ENCODE measurements around the gene ARL5A. TPM values are rescaled to one million over a fixed set of nuclear protein-coding genes. Genes with fewer than 3 reads are reported as not detected.

ARL5A gene
- total and polyA plus RNA-seq, 8 donors: 4.6 to 27.5 (median 16.5) TPM

- Histone ChIP-seq H3K9me3 (no peaks in the 10 kb centered on the region), H3K27ac (no peak overlapping the region), H3K27me3 (no peaks in the 10 kb centered on the region), H3K4me1 (peaks cover 7 to 30% (median 17%) of the 10 kb centered on the region in 3 donors), H3K36me3 (no peaks in the 10 kb centered on the region), H3K4me3 (no peak overlapping the region)
- ATAC-seq: no peak
- WGBS, 2 donors: 54% methylated on average over 2 of the region's 2 CpGs
- no peak for DNase-seq
- intact Hi-C loops (cut with DNase I): no loop called here
- no peak for FAIRE-seq
- TF ChIP-seq, protein P1, sequence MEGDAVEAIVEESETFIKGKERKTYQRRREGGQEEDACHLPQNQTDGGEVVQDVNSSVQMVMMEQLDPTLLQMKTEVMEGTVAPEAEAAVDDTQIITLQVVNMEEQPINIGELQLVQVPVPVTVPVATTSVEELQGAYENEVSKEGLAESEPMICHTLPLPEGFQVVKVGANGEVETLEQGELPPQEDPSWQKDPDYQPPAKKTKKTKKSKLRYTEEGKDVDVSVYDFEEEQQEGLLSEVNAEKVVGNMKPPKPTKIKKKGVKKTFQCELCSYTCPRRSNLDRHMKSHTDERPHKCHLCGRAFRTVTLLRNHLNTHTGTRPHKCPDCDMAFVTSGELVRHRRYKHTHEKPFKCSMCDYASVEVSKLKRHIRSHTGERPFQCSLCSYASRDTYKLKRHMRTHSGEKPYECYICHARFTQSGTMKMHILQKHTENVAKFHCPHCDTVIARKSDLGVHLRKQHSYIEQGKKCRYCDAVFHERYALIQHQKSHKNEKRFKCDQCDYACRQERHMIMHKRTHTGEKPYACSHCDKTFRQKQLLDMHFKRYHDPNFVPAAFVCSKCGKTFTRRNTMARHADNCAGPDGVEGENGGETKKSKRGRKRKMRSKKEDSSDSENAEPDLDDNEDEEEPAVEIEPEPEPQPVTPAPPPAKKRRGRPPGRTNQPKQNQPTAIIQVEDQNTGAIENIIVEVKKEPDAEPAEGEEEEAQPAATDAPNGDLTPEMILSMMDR (IDR thresholded peaks at IDR 0.05): no peak
Measured at GRCh38 chr2:151824886-151825285, 3.3 kb downstream of the ARL5A start.

- H3K9me3 ChIP-seq: no peaks in the 10 kb centered on the region
- no peak overlapping the region for H3K27ac ChIP-seq
- 58 to 66% methylated on average over 6 of the region's 6 CpGs for WGBS, 2 donors
- no peak overlapping the region for H3K4me3 ChIP-seq
- DNase-seq: no peak
- no peaks in the 10 kb centered on the region for H3K36me3 ChIP-seq
- intact Hi-C loops (cut with DNase I): no loop called here
- H3K27me3 ChIP-seq: no peaks in the 10 kb centered on the region
- ATAC-seq: no peak
- FAIRE-seq: no peak
- TF ChIP-seq, protein P1 (IDR thresholded peaks at IDR 0.05): no peak
- peaks cover 9 to 26% (median 14%) of the 10 kb centered on the region in 3 donors for H3K4me1 ChIP-seq
Measured at GRCh38 chr2:151823651-151824050, 4.6 kb downstream of the ARL5A start.

DNA sequence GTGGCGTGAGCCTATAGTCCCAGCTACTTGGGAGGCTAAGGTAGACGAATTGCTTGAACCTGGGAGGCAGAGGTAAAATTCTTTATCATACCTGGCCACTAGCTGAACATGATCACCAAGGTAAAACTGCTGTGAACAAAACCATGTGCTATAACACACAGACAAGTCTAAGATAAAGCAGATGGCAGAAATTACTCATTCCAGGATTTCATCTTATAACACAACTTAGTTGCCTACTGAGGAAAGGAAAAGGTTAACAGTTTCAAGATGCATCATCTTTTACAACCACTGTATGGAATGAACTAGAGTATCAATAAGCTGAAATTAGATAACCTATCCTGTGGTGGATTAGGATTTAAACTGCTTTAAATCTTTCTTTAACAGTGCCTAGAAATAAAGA lies 8.3 kb downstream of the ARL5A start:
- no peak for ATAC-seq
- Histone ChIP-seq H3K27ac (no peak overlapping the region), H3K36me3 (no peaks in the 10 kb centered on the region), H3K4me3 (no peak overlapping the region), H3K4me1 (peaks cover 3 to 11% (median 9%) of the 10 kb centered on the region in 3 donors), H3K9me3 (no peaks in the 10 kb centered on the region), H3K27me3 (no peaks in the 10 kb centered on the region)
- no peak for DNase-seq
- FAIRE-seq: no peak
- WGBS, 2 donors: 67% methylated on average over 2 of the region's 2 CpGs
- intact Hi-C loops (cut with DNase I): no loop called here
- TF ChIP-seq, protein P1 (IDR thresholded peaks at IDR 0.05): no peak

DNA sequence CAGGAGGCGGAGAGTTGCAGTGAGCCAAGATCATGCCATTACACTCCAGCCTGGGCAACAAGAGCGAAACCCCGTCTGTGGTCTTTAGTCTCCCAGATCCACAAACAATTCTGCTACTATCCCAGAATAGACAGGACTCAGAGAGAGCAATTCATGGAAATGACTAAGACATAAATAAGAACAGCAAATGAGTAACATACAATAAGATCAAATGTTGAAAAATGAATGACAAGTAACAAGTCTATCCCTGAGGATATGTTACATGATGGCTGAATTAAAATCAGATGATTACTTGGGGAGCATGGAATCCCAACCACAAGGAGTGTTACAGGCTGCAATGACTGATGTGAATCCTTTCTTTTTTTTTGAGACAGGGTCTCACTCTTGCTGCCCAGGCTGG lies 10.3 kb downstream of the ARL5A start:
- no peak overlapping the region for H3K4me3 ChIP-seq
- H3K9me3 ChIP-seq: no peaks in the 10 kb centered on the region
- WGBS, 2 donors: 97% methylated on average over 3 of the region's 3 CpGs
- ATAC-seq: no peak
- H3K27ac ChIP-seq: no peak overlapping the region
- no peak for FAIRE-seq
- peaks cover 0 to 5% (median 0%) of the 10 kb centered on the region in 3 donors for H3K36me3 ChIP-seq
- DNase-seq: no peak
- peaks cover 0 to 6% (median 5%) of the 10 kb centered on the region in 3 donors for H3K4me1 ChIP-seq
- intact Hi-C loops (cut with DNase I): no loop called here
- no peaks in the 10 kb centered on the region for H3K27me3 ChIP-seq
- TF ChIP-seq, protein P1 (IDR thresholded peaks at IDR 0.05): no peak

DNA sequence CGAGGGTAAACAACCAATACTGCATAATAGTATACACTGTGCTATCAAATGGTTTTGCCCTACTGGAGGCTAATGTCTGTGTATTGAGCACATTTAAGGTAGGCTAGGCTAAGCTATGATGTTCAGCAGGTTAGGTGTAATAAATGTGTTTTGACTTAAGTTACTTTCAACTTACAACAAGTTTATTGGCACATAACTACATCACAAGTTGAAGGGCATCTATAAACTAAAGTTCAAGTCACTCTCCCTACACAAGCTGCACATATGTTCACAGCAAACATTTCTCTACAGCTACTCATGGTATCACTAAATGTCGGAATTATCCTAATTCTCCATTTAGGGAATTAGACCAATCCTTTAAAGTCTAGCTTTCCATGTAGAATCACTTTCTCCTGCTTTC lies 11.4 kb downstream of the ARL5A start:
- FAIRE-seq (no peak), ATAC-seq (no peak)
- intact Hi-C loops (cut with DNase I): no loop called here

More for the DNA sequence above, 11.4 kb downstream of the ARL5A start:
- no peaks in the 10 kb centered on the region for H3K27me3 ChIP-seq
- no peak for DNase-seq
- peaks cover 0 to 13% (median 0%) of the 10 kb centered on the region in 3 donors for H3K36me3 ChIP-seq
- no peak overlapping the region for H3K27ac ChIP-seq
- H3K4me1 ChIP-seq: peaks cover 0 to 4% (median 4%) of the 10 kb centered on the region in 3 donors
- no peaks in the 10 kb centered on the region for H3K9me3 ChIP-seq
- TF ChIP-seq, protein P1 (IDR thresholded peaks at IDR 0.05): no peak
- WGBS, 2 donors: 88 to 89% methylated on average over 2 of the region's 2 CpGs
- H3K4me3 ChIP-seq: no peak overlapping the region

All from pancreas (tissue), 10 donors.